ENCODE data around the gene CSHL1.

CSHL1 gene

GRCh38 chr17:63944736-63945499 is 33.9 kb upstream of the CSHL1 start:
- Mint-ChIP-seq H3K4me1 (ENCODE audit: low read depth) (peaks cover 19% of the 10 kb centered on the region), H3K4me3 (no peak overlapping the region)

GRCh38 chr17:63943745-63944144 is 32.7 kb upstream of the CSHL1 start:
- Mint-ChIP-seq H3K27me3 (no peaks in the 10 kb centered on the region), H3K4me1 (ENCODE audit: low read depth) (peaks cover 23% of the 10 kb centered on the region), H3K4me3 (no peak overlapping the region), H3K36me3 (ENCODE audit: low read depth) (no peaks in the 10 kb centered on the region), H3K9me3 (no peaks in the 10 kb centered on the region), H3K27ac (no peak overlapping the region)

More at GRCh38 chr17:63944736-63945499, 33.9 kb upstream of the CSHL1 start:
- Mint-ChIP-seq H3K9me3 (no peaks in the 10 kb centered on the region), H3K36me3 (ENCODE audit: low read depth) (no peaks in the 10 kb centered on the region), H3K27ac (no peak overlapping the region), H3K27me3 (no peaks in the 10 kb centered on the region)

- Mint-ChIP-seq H3K9me3 (no peaks in the 10 kb centered on the region), H3K4me1 (ENCODE audit: low read depth) (peaks cover 26% of the 10 kb centered on the region), H3K36me3 (ENCODE audit: low read depth) (no peaks in the 10 kb centered on the region), H3K27me3 (no peaks in the 10 kb centered on the region), H3K27ac (no peak overlapping the region), H3K4me3 (no peak overlapping the region)
Observed at GRCh38 chr17:63942309-63942985, 31.4 kb upstream of the CSHL1 start.

GRCh38 chr17:63941751-63942150 is 30.7 kb upstream of the CSHL1 start:
- Mint-ChIP-seq H3K36me3 (ENCODE audit: low read depth) (no peaks in the 10 kb centered on the region), H3K4me1 (ENCODE audit: low read depth) (peaks cover 25% of the 10 kb centered on the region), H3K9me3 (no peaks in the 10 kb centered on the region), H3K4me3 (no peak overlapping the region), H3K27ac (no peak overlapping the region), H3K27me3 (no peaks in the 10 kb centered on the region)

- no peak overlapping the region for H3K27ac Mint-ChIP-seq
- H3K4me1 Mint-ChIP-seq (ENCODE audit: low read depth): peaks cover 19% of the 10 kb centered on the region
- H3K4me3 Mint-ChIP-seq: no peak overlapping the region
- no peaks in the 10 kb centered on the region for H3K36me3 Mint-ChIP-seq (ENCODE audit: low read depth)
- no peaks in the 10 kb centered on the region for H3K9me3 Mint-ChIP-seq
- H3K27me3 Mint-ChIP-seq: no peaks in the 10 kb centered on the region
Observed at GRCh38 chr17:63941162-63941561, 30.1 kb upstream of the CSHL1 start.

- Mint-ChIP-seq H3K9me3 (no peaks in the 10 kb centered on the region), H3K4me3 (no peak overlapping the region), H3K27ac (no peak overlapping the region), H3K4me1 (ENCODE audit: low read depth) (peaks cover 14% of the 10 kb centered on the region), H3K27me3 (no peaks in the 10 kb centered on the region), H3K36me3 (ENCODE audit: low read depth) (no peaks in the 10 kb centered on the region)
Observed at GRCh38 chr17:63940584-63940983, 29.5 kb upstream of the CSHL1 start.

- Mint-ChIP-seq H3K9me3 (no peaks in the 10 kb centered on the region), H3K27me3 (no peaks in the 10 kb centered on the region), H3K27ac (no peak overlapping the region), H3K4me3 (no peak overlapping the region), H3K4me1 (ENCODE audit: low read depth) (peaks cover 10% of the 10 kb centered on the region), H3K36me3 (ENCODE audit: low read depth) (no peaks in the 10 kb centered on the region)
Observed at GRCh38 chr17:63939884-63940283, 28.8 kb upstream of the CSHL1 start.

GRCh38 chr17:63939401-63939800 is 28.3 kb upstream of the CSHL1 start:
- H3K4me3 Mint-ChIP-seq: no peak overlapping the region

GRCh38 chr17:63937920-63938319 is 26.9 kb upstream of the CSHL1 start:
- H3K4me1 Mint-ChIP-seq (ENCODE audit: low read depth): peaks cover 16% of the 10 kb centered on the region

More at GRCh38 chr17:63939401-63939800, 28.3 kb upstream of the CSHL1 start:
- Mint-ChIP-seq H3K4me1 (ENCODE audit: low read depth) (peaks cover 12% of the 10 kb centered on the region), H3K9me3 (no peaks in the 10 kb centered on the region), H3K27ac (no peak overlapping the region), H3K27me3 (no peaks in the 10 kb centered on the region), H3K36me3 (ENCODE audit: low read depth) (no peaks in the 10 kb centered on the region)

GRCh38 chr17:63937319-63937718 is 26.3 kb upstream of the CSHL1 start:
- Mint-ChIP-seq H3K4me1 (ENCODE audit: low read depth) (peaks cover 21% of the 10 kb centered on the region), H3K4me3 (no peak overlapping the region), H3K36me3 (ENCODE audit: low read depth) (no peaks in the 10 kb centered on the region), H3K27me3 (no peaks in the 10 kb centered on the region), H3K9me3 (no peaks in the 10 kb centered on the region), H3K27ac (no peak overlapping the region)

More at GRCh38 chr17:63937920-63938319, 26.9 kb upstream of the CSHL1 start:
- no peaks in the 10 kb centered on the region for H3K36me3 Mint-ChIP-seq (ENCODE audit: low read depth)
- H3K9me3 Mint-ChIP-seq: no peaks in the 10 kb centered on the region
- H3K27me3 Mint-ChIP-seq: no peaks in the 10 kb centered on the region
- no peak overlapping the region for H3K4me3 Mint-ChIP-seq
- H3K27ac Mint-ChIP-seq: no peak overlapping the region

GRCh38 chr17:63934183-63935112 is 23.4 kb upstream of the CSHL1 start:
- no peaks in the 10 kb centered on the region for H3K27me3 Mint-ChIP-seq
- no peak overlapping the region for H3K4me3 Mint-ChIP-seq
- H3K9me3 Mint-ChIP-seq: no peaks in the 10 kb centered on the region
- peaks cover 35% of the 10 kb centered on the region for H3K4me1 Mint-ChIP-seq (ENCODE audit: low read depth)
- H3K27ac Mint-ChIP-seq: no peak overlapping the region
- H3K36me3 Mint-ChIP-seq (ENCODE audit: low read depth): no peaks in the 10 kb centered on the region

- Mint-ChIP-seq H3K27ac (no peak overlapping the region), H3K4me3 (no peak overlapping the region), H3K4me1 (ENCODE audit: low read depth) (peaks cover 30% of the 10 kb centered on the region), H3K27me3 (no peaks in the 10 kb centered on the region), H3K36me3 (ENCODE audit: low read depth) (no peaks in the 10 kb centered on the region), H3K9me3 (no peaks in the 10 kb centered on the region)
Observed at GRCh38 chr17:63933598-63933997, 22.5 kb upstream of the CSHL1 start.

GRCh38 chr17:63932721-63933120 is 21.7 kb upstream of the CSHL1 start:
- Mint-ChIP-seq H3K4me1 (ENCODE audit: low read depth) (peaks cover 28% of the 10 kb centered on the region), H3K9me3 (no peaks in the 10 kb centered on the region), H3K4me3 (peak overlapping the region; percentile 93), H3K36me3 (ENCODE audit: low read depth) (no peaks in the 10 kb centered on the region), H3K27ac (peak overlapping the region; percentile 74), H3K27me3 (no peaks in the 10 kb centered on the region)

GRCh38 chr17:63931981-63932561 is 21.0 kb upstream of the CSHL1 start, which contains the start of gene CD79B:
TSS of gene CD79B (minus strand) at chr17:63932331. CDS start at chr17:63932261, 70 bp downstream.
- no peaks in the 10 kb centered on the region for H3K9me3 Mint-ChIP-seq
- peaks cover 28% of the 10 kb centered on the region for H3K4me1 Mint-ChIP-seq (ENCODE audit: low read depth)
- H3K27ac Mint-ChIP-seq: peak within 1 kb of the TSS; percentile 96
- H3K4me3 Mint-ChIP-seq: peak within 1 kb of the TSS; percentile 93
- H3K36me3 Mint-ChIP-seq (ENCODE audit: low read depth): no peaks in the 10 kb centered on the region
- H3K27me3 Mint-ChIP-seq: no peaks in the 10 kb centered on the region

Data from stimulated activated naive CD8-positive, alpha-beta T cell treated with anti-CD3 and anti-CD28 coated beads, Interleukin-15, Interleukin-2, amounts not matched to agents 100 ng/mL and 50 ng/mL, for 24 hours (primary cell).